Ectodermal cell (in vitro differentiated cells): Measurements from ENCODE around the gene SLC39A2.
"Not testable (repeated sequence)": the region's sequence is repeated elsewhere in the genome, so short reads cannot be mapped to it uniquely, and the experiment has no call there.

Experiments
- H3K27ac ChIP-seq: 2 replicates; pipeline ENCODE4 v1.7.0; 2013; ENCODE audit warnings: mild to moderate bottlenecking, low read depth, low read length; ENCODE audit not compliant: insufficient read depth, poor library complexity, severe bottlenecking
- H3K27me3 ChIP-seq: 2 replicates; pipeline ENCODE4 v1.7.0; 2013; ENCODE audit warnings: mild to moderate bottlenecking, low read length; ENCODE audit not compliant: insufficient read depth, control insufficient read depth, poor library complexity, severe bottlenecking
- H3K36me3 ChIP-seq: one replicate; pipeline ENCODE4 v1.7.0; 2013; ENCODE audit warnings: low read length; ENCODE audit not compliant: control insufficient read depth, insufficient read depth
- H3K4me1 ChIP-seq: one replicate; pipeline ENCODE4 v1.7.0; 2013; ENCODE audit warnings: low read length; ENCODE audit not compliant: control insufficient read depth, insufficient read depth
- H3K4me3 ChIP-seq: 2 replicates; pipeline ENCODE4 v1.7.0; 2013; ENCODE audit warnings: low read depth, low read length, control low read depth; ENCODE audit not compliant: insufficient read depth
- H3K9me3 ChIP-seq: 2 replicates; pipeline ENCODE4 v1.7.0; 2013; ENCODE audit warnings: mild to moderate bottlenecking, low read length, moderate library complexity; ENCODE audit not compliant: control insufficient read depth
- WGBS, 2 experiments: methylation state at CpG; one replicate each; pipeline ENCODE4 v1.1.7; 2013; ENCODE audit warnings: missing lambda C conversion rate in 2 of 2; 5-methylcytosine and 5-hydroxymethylcytosine counted together

The SLC39A2 gene

GRCh38 chr14:20976291-20976690, 22.8 kb upstream of the SLC39A2 start:
- Histone ChIP-seq H3K4me3 (no peak overlapping the region), H3K27ac (no peak overlapping the region), H3K27me3 (peaks cover 6% of the 10 kb centered on the region), H3K36me3 (no peaks in the 10 kb centered on the region), H3K9me3 (no peaks in the 10 kb centered on the region), H3K4me1 (no peaks in the 10 kb centered on the region)
- 80 to 91% methylated on average over 1 of the region's 1 CpG for WGBS, 2 experiments

DNA sequence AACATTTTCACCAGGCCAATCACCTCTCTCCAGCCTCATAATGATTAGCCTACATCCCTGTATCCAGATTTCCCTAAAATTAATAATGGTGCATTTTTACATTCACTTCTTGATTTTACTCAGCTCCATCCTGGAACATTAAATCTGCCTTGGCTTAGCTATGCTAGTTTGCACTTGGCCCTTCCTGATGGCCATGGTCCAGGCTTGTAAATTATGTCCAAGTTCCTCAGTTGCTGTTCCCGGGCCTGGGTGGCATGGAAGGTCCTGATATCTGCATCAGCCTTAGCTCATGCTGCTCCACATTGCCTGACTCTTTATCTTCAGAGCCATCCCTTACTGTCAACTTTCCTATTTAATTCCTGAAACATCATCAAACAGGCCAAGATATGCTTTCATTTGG, 20.4 kb upstream of the SLC39A2 start:
- no peaks in the 10 kb centered on the region for H3K9me3 ChIP-seq
- H3K36me3 ChIP-seq: no peaks in the 10 kb centered on the region
- H3K27ac ChIP-seq: no peak overlapping the region
- peaks cover 2% of the 10 kb centered on the region for H3K27me3 ChIP-seq
- H3K4me3 ChIP-seq: no peak overlapping the region
- H3K4me1 ChIP-seq: no peaks in the 10 kb centered on the region
- 85 to 88% methylated on average over 1 of the region's 1 CpG for WGBS, 2 experiments

DNA sequence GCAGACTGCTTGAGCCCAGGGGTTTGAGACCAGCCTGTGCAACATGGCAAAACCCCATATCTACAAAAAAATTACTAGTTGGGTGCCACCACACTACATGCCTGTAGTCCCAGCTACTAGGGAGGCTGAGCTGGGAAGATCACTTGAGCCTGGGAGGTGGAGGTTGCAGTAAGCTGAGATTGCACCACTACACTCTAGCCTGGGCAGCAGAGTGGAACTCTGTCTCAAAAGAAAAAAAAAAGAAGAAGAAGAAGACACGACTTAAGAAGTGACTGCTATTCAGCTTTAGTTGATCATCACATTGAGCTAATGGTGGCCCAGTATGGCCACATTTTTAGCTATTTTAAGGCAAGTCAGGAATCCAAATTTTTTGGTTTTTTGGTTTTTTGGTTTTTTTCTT, 18.2 kb upstream of the SLC39A2 start:
- H3K4me3 ChIP-seq: no peak overlapping the region
- H3K4me1 ChIP-seq: no peaks in the 10 kb centered on the region
- H3K27me3 ChIP-seq: peaks cover 3% of the 10 kb centered on the region
- H3K27ac ChIP-seq: no peak overlapping the region
- WGBS, 2 experiments: 90 to 95% methylated on average over 1 of the region's 1 CpG
- no peaks in the 10 kb centered on the region for H3K9me3 ChIP-seq
- no peaks in the 10 kb centered on the region for H3K36me3 ChIP-seq

DNA sequence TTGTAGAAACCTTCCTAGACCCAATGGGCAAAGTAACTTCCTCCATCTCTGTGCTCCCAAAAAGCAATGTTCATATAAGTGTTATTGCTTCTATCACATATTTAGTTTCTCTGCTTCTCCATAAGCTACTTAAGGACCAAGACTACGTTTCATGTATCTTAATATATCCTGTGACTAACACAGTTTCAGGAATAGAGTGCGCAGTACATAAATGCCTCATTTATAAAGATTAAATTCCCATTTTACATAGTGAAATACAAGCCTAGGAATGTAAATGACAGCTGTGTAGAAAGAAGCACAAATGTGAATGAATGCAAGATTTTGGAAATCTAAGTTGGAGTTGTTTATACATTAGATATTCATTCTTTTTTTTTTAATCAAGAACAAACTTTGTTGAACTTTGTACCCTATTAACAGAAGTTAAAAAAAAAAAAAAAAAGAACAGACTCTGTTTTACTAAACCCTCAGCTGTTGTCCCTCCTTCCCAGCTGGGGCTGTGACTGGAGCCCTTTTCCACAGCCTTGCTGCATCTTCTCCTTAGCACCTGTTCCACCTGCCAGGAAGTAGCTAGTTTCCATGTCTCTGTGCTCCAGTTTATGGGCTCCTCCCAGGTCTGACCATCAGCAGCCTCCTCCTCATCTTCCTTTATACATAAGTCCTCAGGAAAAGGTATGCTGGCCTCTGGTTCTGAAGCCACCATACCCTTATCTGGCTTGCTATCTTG, 16.3 kb upstream of the SLC39A2 start:
- no peaks in the 10 kb centered on the region for H3K36me3 ChIP-seq
- no peaks in the 10 kb centered on the region for H3K9me3 ChIP-seq
- WGBS, 2 experiments: 88 to 93% methylated on average over 2 of the region's 2 CpGs
- no peaks in the 10 kb centered on the region for H3K4me1 ChIP-seq
- peaks cover 3% of the 10 kb centered on the region for H3K27me3 ChIP-seq
- H3K27ac ChIP-seq: no peak overlapping the region
- H3K4me3 ChIP-seq: no peak overlapping the region

DNA sequence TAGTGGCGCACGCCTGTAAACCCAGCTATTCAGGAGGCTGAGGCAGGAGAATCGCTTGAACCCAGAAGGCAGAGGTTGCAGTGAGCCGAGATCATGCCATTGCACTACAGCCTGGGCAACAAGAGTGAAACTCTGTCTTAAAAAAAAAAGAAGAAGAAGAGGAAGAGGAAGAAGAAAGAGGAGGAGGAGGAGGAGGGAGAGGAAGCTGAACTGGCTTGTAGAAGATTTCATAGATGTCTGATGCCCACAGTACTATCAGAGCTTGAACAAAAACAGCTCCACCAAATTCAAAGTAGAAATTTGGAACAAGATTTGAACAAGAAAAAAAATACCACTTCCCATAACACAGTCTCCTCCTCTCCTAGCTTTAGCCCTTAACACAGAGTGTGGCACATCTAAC, 13.4 kb upstream of the SLC39A2 start:
- H3K36me3 ChIP-seq, H3K27ac ChIP-seq, H3K9me3 ChIP-seq, H3K4me3 ChIP-seq, H3K27me3 ChIP-seq, H3K4me1 ChIP-seq: not testable (repeated sequence)
- 90 to 92% methylated on average over 4 of the region's 4 CpGs for WGBS, 2 experiments

- Histone ChIP-seq H3K9me3 (no peaks in the 10 kb centered on the region), H3K36me3 (peaks cover under 1% of the 10 kb centered on the region), H3K4me1 (peaks cover 5% of the 10 kb centered on the region), H3K27me3 (peaks cover 3% of the 10 kb centered on the region), H3K4me3 (no peak overlapping the region), H3K27ac (no peak overlapping the region)
- 67 to 75% methylated on average over 2 of the region's 2 CpGs for WGBS, 2 experiments
These were observed 12.3 kb upstream of the SLC39A2 start for GRCh38 chr14:20986811-20987210.

DNA sequence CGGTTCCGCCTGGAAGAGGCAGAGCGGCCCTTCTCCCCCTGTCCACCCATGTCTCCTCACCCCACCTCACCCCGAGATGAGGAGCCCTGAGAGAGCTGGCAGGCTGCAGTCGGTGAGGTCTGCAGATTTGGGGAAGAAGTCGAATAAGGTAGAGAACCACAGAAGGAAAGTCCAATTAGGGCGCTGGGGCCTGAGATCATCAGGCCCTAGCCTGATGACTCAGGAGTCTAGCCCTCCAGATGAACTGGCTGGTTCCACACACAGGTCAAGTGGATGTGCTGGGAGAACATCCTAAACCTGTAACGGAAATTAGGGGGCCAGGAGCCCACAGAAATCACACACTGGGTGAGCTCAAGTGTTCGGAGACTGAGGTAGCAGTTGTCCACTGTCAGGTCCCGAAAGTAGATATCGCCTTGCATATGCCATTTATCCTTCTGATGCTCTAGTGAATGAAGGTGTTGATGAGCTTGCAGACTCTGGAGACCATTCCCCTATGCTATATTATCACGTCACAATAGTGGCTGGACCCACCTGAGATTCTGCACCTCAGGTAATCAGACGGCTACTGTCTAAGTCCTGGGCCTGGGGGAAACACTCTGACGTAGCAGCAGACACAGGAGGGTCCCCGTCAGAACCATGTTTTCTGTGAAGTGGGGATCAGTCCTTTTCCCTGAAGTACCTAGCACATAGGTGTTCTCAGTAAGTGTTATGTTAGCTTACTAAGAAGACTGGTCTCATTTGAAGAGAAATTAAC, 10.2 kb upstream of the SLC39A2 start:
- WGBS, 2 experiments: 91 to 93% methylated on average over 14 to 15 of the region's 15 CpGs
- Histone ChIP-seq H3K27me3 (no peaks in the 10 kb centered on the region), H3K27ac (peak overlapping the region; percentile 36), H3K36me3 (peaks cover 14% of the 10 kb centered on the region), H3K4me3 (peak overlapping the region; percentile 29), H3K4me1 (peaks cover 5% of the 10 kb centered on the region), H3K9me3 (no peaks in the 10 kb centered on the region)

DNA sequence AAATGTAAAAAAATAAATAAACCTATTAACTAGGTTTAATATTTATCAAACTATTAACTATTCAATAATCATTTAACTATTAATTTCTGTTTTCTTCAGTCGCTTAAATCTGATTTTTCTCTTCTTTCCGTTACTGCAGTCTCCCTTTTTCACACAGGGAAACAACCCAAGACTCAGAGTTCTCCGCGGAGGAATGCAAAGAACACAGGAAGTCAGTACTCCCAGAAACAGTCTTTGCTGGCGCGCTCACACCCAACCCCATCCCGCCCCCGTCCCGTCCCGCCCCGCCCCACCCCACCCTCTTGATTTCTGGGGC, 9.7 kb upstream of the SLC39A2 start:
- Histone ChIP-seq H3K27ac (peak overlapping the region; percentile 36), H3K27me3 (no peaks in the 10 kb centered on the region), H3K4me3 (peak overlapping the region; percentile 100), H3K36me3 (peaks cover 18% of the 10 kb centered on the region), H3K4me1 (peaks cover 5% of the 10 kb centered on the region), H3K9me3 (no peaks in the 10 kb centered on the region)
- 0 to 3% methylated on average over 7 to 8 of the region's 11 CpGs for WGBS, 2 experiments

GRCh38 chr14:20989787-20990600, 9.1 kb upstream of the SLC39A2 start, which contains the start of gene METTL17:
Gene METTL17 (plus strand): TSS chr14:20989980. CDS start chr14:20990003, 23 bp downstream.
- WGBS, 2 experiments: 0% methylated on average over 42 of the region's 42 CpGs
- peaks cover 5% of the 10 kb centered on the region for H3K4me1 ChIP-seq
- no peaks in the 10 kb centered on the region for H3K9me3 ChIP-seq
- peak within 1 kb of the TSS; percentile 100 for H3K4me3 ChIP-seq
- peak within 1 kb of the TSS; percentile 69 for H3K27ac ChIP-seq
- peaks cover 24% of the 10 kb centered on the region for H3K36me3 ChIP-seq
- no peaks in the 10 kb centered on the region for H3K27me3 ChIP-seq

DNA sequence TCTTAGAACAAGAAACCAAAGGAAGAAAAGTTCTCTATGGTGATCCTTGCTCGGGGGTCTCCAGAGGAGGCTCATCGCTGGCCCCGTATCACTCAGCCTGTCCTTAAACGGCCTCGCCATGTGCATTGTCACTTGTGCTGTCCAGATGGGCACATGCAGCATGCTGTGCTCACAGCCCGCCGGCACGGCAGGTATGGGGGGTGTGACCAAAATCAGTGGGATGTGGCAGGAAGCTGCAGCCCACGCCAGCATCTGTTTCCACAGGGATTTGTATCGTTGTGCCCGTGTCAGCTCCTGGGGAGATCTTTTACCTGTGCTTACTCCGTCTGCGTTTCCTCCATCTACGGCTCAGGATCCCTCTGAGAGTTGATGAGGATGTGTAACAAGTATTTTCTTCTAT, 2.6 kb upstream of the SLC39A2 start:
- peaks cover 39% of the 10 kb centered on the region for H3K36me3 ChIP-seq
- H3K27me3 ChIP-seq: no peaks in the 10 kb centered on the region
- H3K4me1 ChIP-seq: peaks cover 10% of the 10 kb centered on the region
- no peaks in the 10 kb centered on the region for H3K9me3 ChIP-seq
- H3K4me3 ChIP-seq: no peak overlapping the region
- 95 to 96% methylated on average over 14 of the region's 14 CpGs for whole genome bisulfite sequencing, 2 experiments
- H3K27ac ChIP-seq: no peak overlapping the region
